Measurements from ENCODE around the gene PTGFRN. TPM values are rescaled to one million over a fixed set of nuclear protein-coding genes. Genes with fewer than 3 reads are reported as not detected.
"Not testable (repeated sequence)": the region's sequence is repeated elsewhere in the genome, so short reads cannot be mapped to it uniquely, and the experiment has no call there.

The PTGFRN gene
- total RNA-seq, 1 donor from 2014 or later: 20.4 TPM

DNA sequence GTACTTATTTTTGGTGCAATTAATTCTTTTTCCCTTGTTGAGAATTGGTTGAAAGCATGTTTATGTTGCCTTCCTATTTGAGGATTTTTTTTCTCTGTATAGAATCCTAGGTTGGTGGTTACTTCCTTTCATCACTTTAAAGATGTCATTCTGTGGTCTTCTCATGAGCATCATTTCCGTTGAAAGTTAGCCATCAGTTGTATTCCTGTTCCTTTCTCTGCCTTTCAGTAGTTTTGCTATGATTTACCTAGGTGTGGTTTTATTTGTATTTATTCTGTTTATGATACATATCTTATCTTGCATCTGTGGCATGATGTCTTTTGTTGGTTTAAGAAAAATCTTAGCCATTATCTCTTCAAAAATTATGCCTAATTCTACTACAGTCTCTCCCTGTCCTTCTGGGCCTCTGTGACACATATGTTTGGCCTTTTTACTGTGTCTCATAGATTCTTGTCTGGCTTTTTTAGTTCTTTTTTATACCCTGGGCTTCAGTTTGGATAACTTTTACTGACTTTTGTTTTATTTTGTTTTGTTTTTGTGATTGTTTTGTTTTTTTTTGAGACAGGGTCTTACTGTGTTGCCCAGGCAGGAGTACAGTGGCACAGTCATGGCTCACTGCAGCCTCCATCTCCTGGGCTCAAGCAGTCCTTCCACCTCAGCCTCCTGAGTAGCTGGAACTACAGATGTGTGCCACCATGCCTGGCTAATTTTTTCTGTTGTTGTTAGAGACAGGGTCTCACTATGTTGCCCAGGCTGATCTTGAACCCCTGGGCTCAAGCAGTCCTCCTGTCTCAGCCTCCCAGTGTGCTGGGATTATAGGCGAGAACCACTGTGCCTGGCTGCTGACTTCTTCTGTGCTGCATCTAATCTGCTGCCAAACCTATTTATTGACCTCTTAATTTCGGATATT, 24.1 kb downstream of the PTGFRN start:
- DNase-seq (ENCODE audit: low spot score) (no peak), ATAC-seq (no peak)
- intact Hi-C loops (cut with DNase I): loop anchor here (10.0 kb wide), 1 partner anchor 79 kb away; no protein-coding TSS in a partner anchor

DNA sequence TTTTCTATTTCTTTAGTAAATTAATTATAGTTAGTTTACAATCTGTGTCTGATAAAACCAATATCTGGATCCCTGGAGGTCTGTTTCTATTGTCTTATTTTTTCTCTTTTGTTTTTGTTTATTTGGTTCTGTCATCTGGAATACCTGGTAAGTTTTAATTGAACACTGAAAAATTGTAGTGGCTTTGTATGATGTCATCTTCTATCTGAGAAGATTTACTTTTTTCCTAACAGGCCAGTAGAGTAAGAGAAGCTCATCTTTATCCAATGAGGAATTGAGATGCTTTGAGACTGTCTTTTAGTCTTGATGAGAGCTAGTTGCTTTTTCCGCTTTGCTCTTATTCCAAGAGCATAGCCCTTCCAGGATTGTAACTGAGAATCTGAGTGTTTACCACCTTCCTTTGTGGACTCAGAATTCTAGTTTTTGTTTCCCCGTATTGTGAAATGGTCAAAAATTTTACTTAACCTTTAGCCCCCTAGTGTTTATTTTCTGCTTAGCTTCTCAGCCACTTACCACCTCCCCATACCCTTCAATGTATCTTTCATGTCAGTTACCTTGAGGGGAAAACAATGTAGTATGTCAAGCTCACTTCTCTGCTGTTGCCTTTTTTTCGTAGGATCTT, 25.0 kb downstream of the PTGFRN start:
- DNase-seq (ENCODE audit: low spot score) (no peak), ATAC-seq (no peak)

DNA sequence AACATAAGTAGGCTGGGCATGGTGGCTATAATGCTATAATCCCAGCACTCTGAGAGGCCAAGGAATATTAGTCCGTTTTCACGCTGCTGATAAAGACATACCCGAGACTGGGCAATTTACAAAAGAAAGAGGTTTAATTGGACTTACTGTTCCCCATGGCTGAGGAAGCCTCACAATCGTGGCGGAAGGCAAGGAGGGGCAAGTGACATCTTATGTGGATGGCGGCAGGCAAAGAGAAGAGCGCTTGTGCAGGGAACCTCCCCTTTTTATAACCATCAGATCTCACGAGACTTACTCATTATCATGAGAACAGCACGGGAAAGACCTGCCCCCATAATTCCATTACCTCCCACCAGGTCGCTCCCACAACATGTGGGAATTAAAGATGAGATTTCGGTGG, 28.5 kb downstream of the PTGFRN start:
- intact Hi-C loops (cut with DNase I): loop anchor here (10.0 kb wide), 1 partner anchor 83 kb away; no protein-coding TSS in a partner anchor
- ATAC-seq (no peak), DNase-seq (ENCODE audit: low spot score) (no peak)

More for the DNA sequence above, 25.0 kb downstream of the PTGFRN start:
- intact Hi-C loops (cut with DNase I): loop anchor here (10.0 kb wide), 1 partner anchor 80 kb away; no protein-coding TSS in a partner anchor

DNA sequence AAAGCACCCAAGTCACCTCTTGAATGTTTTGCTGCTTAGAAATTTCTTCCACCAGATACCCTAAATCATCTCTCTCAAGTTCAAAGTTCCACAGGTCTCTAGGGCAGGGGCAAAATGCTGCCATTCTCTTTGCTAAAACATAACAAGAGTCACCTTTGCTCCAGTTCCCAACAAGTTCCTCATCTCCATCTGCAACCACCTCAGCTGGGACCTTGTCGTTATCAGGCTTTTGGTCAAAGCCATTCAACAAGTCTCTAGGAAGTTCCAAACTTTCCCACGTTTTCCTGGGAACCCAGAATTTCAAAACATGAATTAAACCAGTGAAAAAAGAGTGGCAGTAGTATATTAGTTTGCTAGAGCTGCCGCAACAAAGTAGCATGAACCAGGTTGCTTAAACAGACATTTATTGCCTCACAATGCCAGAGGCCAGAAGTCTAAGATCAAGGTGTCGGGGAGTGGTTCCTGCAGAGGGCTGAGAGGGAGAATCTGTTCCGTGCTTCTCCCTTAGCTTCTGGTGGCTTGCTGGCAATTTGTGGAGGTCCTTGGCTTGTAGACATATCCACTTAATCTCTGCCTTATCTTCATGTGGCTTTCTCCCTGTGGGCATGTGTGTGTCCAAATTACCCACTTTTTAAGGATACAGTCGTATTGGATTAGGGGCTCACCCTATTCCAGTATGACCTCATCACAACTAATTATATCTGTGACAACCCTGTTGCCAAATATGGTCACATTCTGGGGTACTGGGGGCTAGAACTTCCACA, 30.2 kb downstream of the PTGFRN start:
- DNase-seq (ENCODE audit: low spot score); ATAC-seq: not testable (repeated sequence)
- intact Hi-C loops (cut with DNase I): loop anchor here (10.0 kb wide), 1 partner anchor 85 kb away; no protein-coding TSS in a partner anchor

DNA sequence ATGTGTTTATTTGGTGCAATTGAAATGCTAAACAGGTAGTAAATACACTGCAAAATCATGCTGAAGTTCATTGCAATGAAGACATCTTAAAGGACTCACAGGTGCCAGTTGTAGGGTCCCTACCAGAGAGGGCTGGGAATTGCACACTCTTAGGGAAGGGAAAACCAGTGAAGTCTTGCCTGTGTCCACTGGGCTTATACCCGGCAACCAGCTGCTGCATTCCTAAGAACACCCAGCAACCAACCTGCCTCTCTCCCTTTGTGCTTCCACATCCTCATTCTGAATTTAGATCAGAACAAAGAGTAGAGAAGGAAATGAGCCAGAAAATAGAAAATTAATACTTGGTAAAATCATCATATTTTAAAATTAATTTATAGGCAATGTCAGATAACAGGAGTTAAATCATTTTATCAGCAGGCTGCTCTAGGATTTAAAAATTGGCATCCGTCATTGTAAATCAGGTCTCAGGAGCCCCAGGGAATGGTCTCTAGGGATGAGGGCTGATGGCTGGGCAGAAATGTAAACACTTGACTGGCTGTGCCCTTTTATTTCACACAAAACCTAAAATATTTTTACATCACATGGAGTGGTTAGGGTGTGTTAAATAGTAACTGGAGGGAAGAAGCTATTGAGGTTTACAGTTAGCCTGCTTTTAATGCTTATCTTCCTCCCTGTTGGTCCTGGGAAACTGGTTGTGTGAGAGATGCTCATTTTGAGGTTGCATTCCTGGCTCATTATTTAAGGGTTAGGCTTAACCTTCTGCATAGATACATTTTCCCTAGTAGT, 31.3 kb downstream of the PTGFRN start:
- ATAC-seq (no peak), DNase-seq (ENCODE audit: low spot score) (no peak)
- intact Hi-C loops (cut with DNase I): no loop called here

DNA sequence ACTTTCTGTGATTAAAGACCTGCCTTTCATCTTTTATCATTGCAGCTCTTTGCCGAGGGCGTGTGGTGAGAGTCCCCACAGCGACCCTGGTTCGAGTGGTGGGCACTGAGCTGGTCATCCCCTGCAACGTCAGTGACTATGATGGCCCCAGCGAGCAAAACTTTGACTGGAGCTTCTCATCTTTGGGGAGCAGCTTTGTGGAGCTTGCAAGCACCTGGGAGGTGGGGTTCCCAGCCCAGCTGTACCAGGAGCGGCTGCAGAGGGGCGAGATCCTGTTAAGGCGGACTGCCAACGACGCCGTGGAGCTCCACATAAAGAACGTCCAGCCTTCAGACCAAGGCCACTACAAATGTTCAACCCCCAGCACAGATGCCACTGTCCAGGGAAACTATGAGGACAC, 32.0 kb downstream of the PTGFRN start:
- ATAC-seq (no peak), DNase-seq (ENCODE audit: low spot score) (no peak)
- intact Hi-C loops (cut with DNase I): no loop called here

DNA sequence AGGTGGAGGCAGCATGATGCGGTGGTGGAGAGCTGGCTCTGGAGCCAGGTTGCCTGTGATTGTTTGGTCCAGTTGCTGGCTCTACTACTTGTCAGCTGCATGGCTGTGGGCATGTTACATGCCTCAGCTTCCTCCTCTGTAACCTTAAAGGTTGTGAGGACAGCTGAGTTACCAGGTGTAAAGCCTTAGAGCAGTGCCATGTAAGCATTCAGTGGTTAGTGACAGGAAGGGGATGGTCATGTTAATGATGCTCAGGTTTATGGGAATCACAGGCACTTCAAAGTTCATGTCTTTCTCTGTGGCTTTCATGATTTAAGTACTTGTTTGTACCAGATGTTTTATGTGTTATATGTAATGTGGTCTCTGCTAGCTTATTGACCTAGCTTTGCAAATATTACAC, 32.6 kb downstream of the PTGFRN start:
- no peak for DNase-seq (ENCODE audit: low spot score)
- no peak for ATAC-seq
- intact Hi-C loops (cut with DNase I): no loop called here

DNA sequence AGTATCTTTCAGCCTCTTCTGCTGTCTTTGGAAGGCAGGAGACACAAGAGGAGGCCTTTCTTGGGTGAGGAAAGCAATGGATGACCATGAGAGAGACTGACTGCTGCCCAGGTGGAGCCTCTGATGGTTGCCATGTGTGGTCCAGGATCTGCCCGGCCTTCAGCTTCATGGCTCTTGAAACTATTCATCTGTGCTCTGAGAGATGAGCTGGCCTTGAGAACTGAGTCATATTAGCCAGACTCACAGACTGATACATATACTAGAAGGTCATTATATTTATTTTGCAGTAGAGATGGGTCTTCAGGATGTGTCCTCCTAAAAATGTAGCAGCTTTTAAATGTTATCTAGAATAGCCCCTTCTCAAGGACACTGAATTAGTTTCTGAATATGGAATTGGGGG, 33.7 kb downstream of the PTGFRN start:
- DNase-seq (ENCODE audit: low spot score) (no peak), ATAC-seq (no peak)
- intact Hi-C loops (cut with DNase I): no loop called here

DNA sequence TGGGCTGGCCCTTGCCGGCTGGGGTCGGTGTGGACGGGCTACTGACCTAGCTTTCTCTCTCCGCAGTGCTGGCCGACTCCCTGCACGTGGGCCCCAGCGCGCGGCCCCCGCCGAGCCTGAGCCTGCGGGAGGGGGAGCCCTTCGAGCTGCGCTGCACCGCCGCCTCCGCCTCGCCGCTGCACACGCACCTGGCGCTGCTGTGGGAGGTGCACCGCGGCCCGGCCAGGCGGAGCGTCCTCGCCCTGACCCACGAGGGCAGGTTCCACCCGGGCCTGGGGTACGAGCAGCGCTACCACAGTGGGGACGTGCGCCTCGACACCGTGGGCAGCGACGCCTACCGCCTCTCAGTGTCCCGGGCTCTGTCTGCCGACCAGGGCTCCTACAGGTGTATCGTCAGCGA, 34.9 kb downstream of the PTGFRN start:
- no peak for ATAC-seq
- DNase-seq (ENCODE audit: low spot score): no peak
- intact Hi-C loops (cut with DNase I): no loop called here

DNA sequence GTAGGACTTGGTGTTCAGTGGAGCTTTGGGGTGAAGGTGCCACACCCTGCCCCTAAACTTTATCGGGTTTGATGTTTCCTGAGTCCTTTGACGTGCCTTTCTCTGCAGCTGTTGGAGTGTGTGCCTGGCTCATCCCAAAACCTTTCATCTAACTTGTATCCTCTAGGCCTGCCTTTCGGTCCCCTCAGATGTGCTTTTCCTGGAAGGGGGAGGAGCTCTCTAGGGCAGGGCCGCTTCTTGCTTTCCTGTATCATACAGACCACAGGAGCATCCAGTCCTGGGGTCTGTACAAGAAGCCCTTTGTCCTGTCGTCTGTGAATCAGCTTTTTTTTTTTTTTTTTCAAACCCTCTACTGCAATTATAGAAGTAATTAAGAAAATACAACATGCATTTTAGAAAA, 35.7 kb downstream of the PTGFRN start:
- DNase-seq (ENCODE audit: low spot score) (no peak), ATAC-seq (no peak)
- intact Hi-C loops (cut with DNase I): no loop called here

DNA sequence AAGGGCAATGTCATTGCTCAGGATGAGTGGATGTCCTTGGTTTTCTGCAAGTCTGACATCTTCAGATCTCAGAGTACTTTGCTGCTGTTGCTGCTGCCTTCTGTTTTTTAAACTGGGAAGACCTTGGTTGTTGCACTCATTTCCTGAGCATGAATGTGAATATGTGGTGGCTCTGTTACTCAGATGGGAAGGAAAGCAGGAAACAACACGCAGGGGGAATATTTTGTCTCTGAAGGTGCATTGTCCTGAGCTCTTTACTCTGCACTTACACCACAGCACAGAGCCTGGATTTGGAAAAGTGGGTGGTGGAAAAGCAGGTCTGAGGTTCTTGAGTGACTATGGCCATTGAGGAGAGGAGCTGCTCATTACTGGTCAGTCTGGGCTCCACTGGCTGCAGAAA, 36.3 kb downstream of the PTGFRN start:
- ATAC-seq (no peak), DNase-seq (ENCODE audit: low spot score) (no peak)
- intact Hi-C loops (cut with DNase I): no loop called here

DNA sequence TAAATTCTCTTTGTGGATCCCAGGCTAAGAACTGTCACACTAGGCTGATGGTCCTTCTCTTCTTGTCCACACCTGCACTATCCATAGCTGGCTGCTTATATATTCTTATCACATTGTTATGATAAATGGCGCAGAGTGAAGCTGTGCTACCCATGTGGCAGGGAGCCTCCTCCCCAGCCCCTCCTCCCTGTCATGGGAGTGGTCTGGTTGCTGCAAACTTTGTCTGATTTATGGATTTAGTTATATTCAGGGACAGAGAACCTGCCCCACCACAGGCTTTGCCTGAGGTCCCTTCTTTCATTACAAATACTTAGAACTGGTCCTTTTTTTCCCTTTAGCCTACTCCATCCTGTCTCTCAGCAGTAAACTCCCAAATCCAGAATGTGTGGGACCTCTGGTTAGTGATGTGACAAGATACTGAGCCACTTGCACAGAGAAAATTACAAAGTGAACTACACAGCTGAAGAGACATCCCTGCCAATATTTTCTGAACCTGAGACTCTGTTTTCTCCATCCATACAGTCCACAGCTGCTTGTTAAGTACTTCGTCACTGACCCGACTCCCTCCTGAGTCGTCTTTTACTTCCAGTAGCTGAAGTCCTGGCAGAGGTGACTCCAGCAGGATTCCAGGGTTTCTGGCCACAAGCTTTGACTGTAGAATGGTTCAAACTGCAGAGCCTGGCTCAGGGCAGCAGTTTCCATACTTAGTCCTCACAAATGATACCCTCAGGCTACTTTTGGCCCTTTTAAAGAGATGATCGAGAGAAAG, 37.6 kb downstream of the PTGFRN start:
- DNase-seq (ENCODE audit: low spot score) (no peak), ATAC-seq (no peak)
- intact Hi-C loops (cut with DNase I): no loop called here

DNA sequence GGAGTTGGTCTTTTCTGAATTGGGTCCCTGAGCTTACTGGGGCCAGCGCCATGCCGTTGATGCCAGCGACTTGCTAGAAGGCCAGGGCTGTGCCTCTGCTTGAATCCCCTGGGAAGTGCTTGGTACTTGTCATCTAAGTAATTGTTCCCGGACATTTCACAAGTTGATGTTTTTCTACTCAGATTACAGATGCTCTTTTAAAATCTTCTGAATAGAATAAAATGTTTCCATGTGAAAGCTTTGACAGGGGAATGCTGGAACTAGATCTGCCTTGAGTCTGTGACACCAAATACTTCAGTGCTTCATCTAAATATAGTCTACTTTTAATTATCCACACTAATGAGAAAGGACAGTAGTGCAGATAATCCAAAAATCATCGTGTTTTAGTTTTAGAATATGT, 38.3 kb downstream of the PTGFRN start:
- DNase-seq (ENCODE audit: low spot score): no peak
- intact Hi-C loops (cut with DNase I): no loop called here

DNA sequence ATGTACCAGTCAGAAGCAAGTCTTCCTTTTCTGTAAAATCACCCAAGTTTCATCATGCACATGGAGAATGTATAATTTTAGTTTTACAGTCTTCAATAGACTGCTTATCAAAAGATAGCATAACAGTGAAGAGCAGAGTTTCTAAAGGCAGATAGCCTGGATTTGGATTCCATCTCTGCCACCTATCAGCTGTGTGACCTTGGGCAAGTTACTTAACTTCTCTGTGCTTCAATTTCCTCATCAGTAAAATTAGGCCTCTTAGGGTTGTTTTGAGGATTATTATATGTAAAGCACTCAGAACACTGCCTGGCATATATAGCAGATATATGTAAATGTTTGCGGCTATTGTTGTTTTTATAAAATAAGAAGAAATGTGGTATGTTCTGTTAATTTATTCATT, 38.9 kb downstream of the PTGFRN start:
- DNase-seq (ENCODE audit: low spot score) (no peak), ATAC-seq (no peak)
- intact Hi-C loops (cut with DNase I): no loop called here

More for the DNA sequence above, 38.3 kb downstream of the PTGFRN start:
- ATAC-seq: no peak

DNA sequence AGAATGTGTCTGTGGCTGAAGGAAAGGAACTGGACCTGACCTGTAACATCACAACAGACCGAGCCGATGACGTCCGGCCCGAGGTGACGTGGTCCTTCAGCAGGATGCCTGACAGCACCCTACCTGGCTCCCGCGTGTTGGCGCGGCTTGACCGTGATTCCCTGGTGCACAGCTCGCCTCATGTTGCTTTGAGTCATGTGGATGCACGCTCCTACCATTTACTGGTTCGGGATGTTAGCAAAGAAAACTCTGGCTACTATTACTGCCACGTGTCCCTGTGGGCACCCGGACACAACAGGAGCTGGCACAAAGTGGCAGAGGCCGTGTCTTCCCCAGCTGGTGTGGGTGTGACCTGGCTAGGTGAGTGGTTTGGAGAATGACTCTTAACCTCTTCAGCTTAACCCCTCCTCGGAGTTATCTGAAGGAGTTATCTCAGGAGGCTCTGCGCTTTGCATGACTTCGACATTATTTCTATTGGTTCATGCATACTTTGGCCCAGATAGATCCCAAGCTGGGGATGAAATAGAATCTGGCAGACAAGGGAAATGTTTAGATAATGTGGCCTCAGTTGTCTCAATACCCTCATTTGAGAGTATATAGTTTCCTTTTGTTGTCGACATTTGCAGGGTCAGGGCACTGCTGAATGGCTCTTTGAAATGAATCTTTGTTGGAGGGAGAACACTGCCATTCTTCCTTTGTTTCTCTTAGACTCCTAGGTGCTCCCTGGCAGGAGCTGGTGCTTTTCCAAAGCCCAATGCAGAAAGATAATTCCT, 39.7 kb downstream of the PTGFRN start:
- intact Hi-C loops (cut with DNase I): no loop called here
- DNase-seq (ENCODE audit: low spot score) (no peak), ATAC-seq (no peak)

DNA sequence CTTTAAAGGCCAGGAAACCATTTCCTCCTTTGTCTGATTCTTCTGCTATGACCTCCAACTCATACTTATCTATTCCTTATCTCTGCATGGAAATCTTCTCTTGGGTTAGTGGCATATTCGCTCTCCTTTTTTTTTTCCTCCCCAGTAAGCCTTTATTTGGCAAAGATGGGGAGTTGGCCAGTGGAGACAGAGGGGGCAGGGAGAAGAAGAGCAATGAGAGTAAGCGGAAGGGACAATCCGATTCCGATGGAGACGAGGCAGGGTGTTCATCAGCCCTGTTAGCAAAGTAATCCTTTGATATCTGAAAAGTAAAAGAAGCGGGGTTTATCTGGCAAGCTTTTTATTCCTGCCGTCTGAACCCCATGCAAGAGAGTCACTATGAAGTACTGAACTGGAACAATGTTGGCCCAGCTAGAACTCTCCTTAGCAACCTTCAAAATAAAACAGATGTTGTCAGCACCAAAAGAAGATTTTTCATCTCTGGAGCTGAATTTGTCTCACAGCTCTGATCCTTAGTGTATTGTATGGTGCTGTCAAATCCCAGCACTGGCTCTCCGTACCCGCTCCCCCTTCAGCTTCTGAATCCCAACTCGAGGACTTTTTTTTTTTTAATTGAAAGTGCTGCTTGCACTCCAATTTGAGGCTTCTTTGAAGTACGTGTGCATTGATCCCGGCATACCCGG, 40.9 kb downstream of the PTGFRN start:
- peak; percentile 72 for ATAC-seq
- no peak for DNase-seq (ENCODE audit: low spot score)

More for the DNA sequence above, 40.9 kb downstream of the PTGFRN start:
- intact Hi-C loops (cut with DNase I): no loop called here
